ENCODE results near the gene COLEC12. TPM values are rescaled to one million over a fixed set of nuclear protein-coding genes. Genes with fewer than 3 reads are reported as not detected.
A peak's percentile ranks its signal among the peaks of the same experiment; 100 is the strongest.

COLEC12 gene
- total RNA-seq, 6 donors from 2014 or later: 29.3 to 72.2 (median 47.0) TPM

- peaks cover 11 to 21% (median 15%) of the 10 kb centered on the region in 4 donors for H3K4me1 ChIP-seq
- H3K9me3 ChIP-seq: no peaks in the 10 kb centered on the region
- ATAC-seq (ENCODE audit: low FRiP score in 2 of 2): peak in 1 of 2 donors; percentile 58
- H3K36me3 ChIP-seq: peaks cover 0 to 8% (median 0%) of the 10 kb centered on the region in 4 donors
- no peaks in the 10 kb centered on the region for H3K27me3 ChIP-seq
- no peak for TF ChIP-seq CTCF (IDR thresholded peaks at IDR 0.05)
- TF ChIP-seq POLR2AphosphoS5 (IDR thresholded peaks at IDR 0.05): peak in 1 of 2 donors; percentile 18
- peak in 1 of 2 donors; percentile 55 for DNase-seq
- no peak overlapping the region for H3K4me3 ChIP-seq
- WGBS, 2 donors: 68 to 84% methylated on average over 14 of the region's 14 CpGs
- peak overlapping the region in 1 of 4 donors; percentile 23 for H3K27ac ChIP-seq
These were observed 167.6 kb downstream of the COLEC12 start for GRCh38 chr18:332721-333510.

GRCh38 chr18:332007-332406 is 168.5 kb downstream of the COLEC12 start:
- peaks cover 11 to 21% (median 15%) of the 10 kb centered on the region in 4 donors for H3K4me1 ChIP-seq
- DNase-seq: peak in 1 of 2 donors; percentile 61
- ATAC-seq (ENCODE audit: low FRiP score in 2 of 2): peak; percentile 34 to 57
- H3K36me3 ChIP-seq: peaks cover 0 to 8% (median 0%) of the 10 kb centered on the region in 4 donors
- peak overlapping the region in 1 of 4 donors; percentile 23 for H3K27ac ChIP-seq
- no peak overlapping the region for H3K4me3 ChIP-seq
- H3K27me3 ChIP-seq: no peaks in the 10 kb centered on the region
- H3K9me3 ChIP-seq: no peaks in the 10 kb centered on the region
- TF ChIP-seq CTCF (IDR thresholded peaks at IDR 0.05): no peak
- TF ChIP-seq EP300 (IDR thresholded peaks at IDR 0.05): no peak
- peak; percentile 23 to 30 for TF ChIP-seq POLR2AphosphoS5 (IDR thresholded peaks at IDR 0.05)
- no peak for TF ChIP-seq POLR2A (IDR thresholded peaks at IDR 0.05)
- 39 to 54% methylated on average over 4 of the region's 4 CpGs for WGBS, 2 donors

- Histone ChIP-seq H3K4me1 (peaks cover 11 to 21% (median 14%) of the 10 kb centered on the region in 4 donors), H3K9me3 (no peaks in the 10 kb centered on the region), H3K4me3 (no peak overlapping the region), H3K36me3 (peaks cover 0 to 8% (median 0%) of the 10 kb centered on the region in 4 donors), H3K27me3 (no peaks in the 10 kb centered on the region), H3K27ac (peak overlapping the region in 2 of 4 donors; percentile 23 to 49)
- TF ChIP-seq POLR2A (IDR thresholded peaks at IDR 0.05): peak in 1 of 4 donors; percentile 22
- no peak for TF ChIP-seq CTCF (IDR thresholded peaks at IDR 0.05)
- ATAC-seq (ENCODE audit: low FRiP score in 2 of 2): no peak
- peak in 1 of 2 donors; percentile 30 for DNase-seq
- 49 to 52% methylated on average over 12 of the region's 12 CpGs for WGBS, 2 donors
These were observed 169.2 kb downstream of the COLEC12 start for GRCh38 chr18:331221-331821.

- ATAC-seq (ENCODE audit: low FRiP score in 2 of 2) (no peak), DNase-seq (no peak)
- TF ChIP-seq POLR2A (IDR thresholded peaks at IDR 0.05) (no peak), EP300 (IDR thresholded peaks at IDR 0.05) (no peak), CTCF (IDR thresholded peaks at IDR 0.05) (no peak)
- H3K36me3 ChIP-seq: peaks cover 0 to 3% (median 0%) of the 10 kb centered on the region in 4 donors
- H3K9me3 ChIP-seq: no peaks in the 10 kb centered on the region
- WGBS, 2 donors: 87 to 93% methylated on average over 4 of the region's 4 CpGs
- no peaks in the 10 kb centered on the region for H3K27me3 ChIP-seq
- no peak overlapping the region for H3K27ac ChIP-seq
- H3K4me1 ChIP-seq: peaks cover 10 to 17% (median 14%) of the 10 kb centered on the region in 4 donors
- no peak overlapping the region for H3K4me3 ChIP-seq
These were observed 171.6 kb downstream of the COLEC12 start for GRCh38 chr18:328928-329327.
